Muscle layer of colon (tissue), 2 donors: ENCODE measurements around the gene KLHL40.

Experiments
- H3K27ac ChIP-seq: one replicate; pipeline ENCODE4 v1.7.0; 2013; ENCODE audit warnings: low read depth, mild to moderate bottlenecking, low read length, moderate library complexity
- H3K27me3 ChIP-seq, 2 donors: one replicate each; pipeline ENCODE4 v1.7.0; 2013; ENCODE audit warnings: low read length in 2 of 2, mild to moderate bottlenecking in 2 of 2; ENCODE audit not compliant: insufficient read depth in 2 of 2, control insufficient read depth in 1 of 2
- H3K36me3 ChIP-seq: one replicate; pipeline ENCODE4 v1.7.0; 2013; ENCODE audit warnings: mild to moderate bottlenecking, low read length; ENCODE audit not compliant: insufficient read depth
- H3K4me1 ChIP-seq: one replicate; pipeline ENCODE4 v1.7.0; 2013; ENCODE audit warnings: mild to moderate bottlenecking, low read length; ENCODE audit not compliant: insufficient read depth
- H3K4me3 ChIP-seq, 2 donors: one replicate each; pipeline ENCODE4 v1.7.0; 2013; ENCODE audit warnings: low read length in 2 of 2, low read depth in 1 of 2, mild to moderate bottlenecking in 1 of 2, moderate library complexity in 1 of 2
- H3K9ac ChIP-seq: one replicate; pipeline ENCODE4 v1.7.0; 2013; ENCODE audit warnings: low read length
- H3K9me3 ChIP-seq: one replicate; pipeline ENCODE4 v1.7.0; 2013; ENCODE audit warnings: mild to moderate bottlenecking, low read length
- donor health status: abdominal sarcoma.
- donor health status: Adenocarcinoma of cecum.

Gene KLHL40

GRCh38 chr3:42678447-42678846, 6.9 kb upstream of the KLHL40 start:
- Histone ChIP-seq H3K4me3 (no peak overlapping the region), H3K4me1 (no peaks in the 10 kb centered on the region), H3K27ac (no peak overlapping the region), H3K9me3 (no peaks in the 10 kb centered on the region), H3K27me3 (no peaks in the 10 kb centered on the region), H3K9ac (no peak overlapping the region), H3K36me3 (no peaks in the 10 kb centered on the region)

- Histone ChIP-seq H3K36me3 (no peaks in the 10 kb centered on the region), H3K9me3 (no peaks in the 10 kb centered on the region), H3K27ac (no peak overlapping the region), H3K4me3 (no peak overlapping the region), H3K9ac (no peak overlapping the region), H3K27me3 (no peaks in the 10 kb centered on the region), H3K4me1 (peaks cover 8% of the 10 kb centered on the region)
Observed at GRCh38 chr3:42680271-42680670, 5.1 kb upstream of the KLHL40 start.

GRCh38 chr3:42680806-42681205, 4.5 kb upstream of the KLHL40 start:
- Histone ChIP-seq H3K27ac (no peak overlapping the region), H3K9me3 (no peaks in the 10 kb centered on the region), H3K27me3 (no peaks in the 10 kb centered on the region), H3K4me3 (no peak overlapping the region), H3K36me3 (no peaks in the 10 kb centered on the region), H3K4me1 (peaks cover 8% of the 10 kb centered on the region), H3K9ac (no peak overlapping the region)

- Histone ChIP-seq H3K9ac (no peak overlapping the region), H3K27ac (no peak overlapping the region), H3K9me3 (no peaks in the 10 kb centered on the region), H3K36me3 (no peaks in the 10 kb centered on the region), H3K4me1 (peaks cover 8% of the 10 kb centered on the region), H3K27me3 (peaks cover 0 to 7% of the 10 kb centered on the region in 2 donors), H3K4me3 (no peak overlapping the region)
Observed at GRCh38 chr3:42681361-42682038, 3.8 kb upstream of the KLHL40 start.

GRCh38 chr3:42682301-42683070, 2.9 kb upstream of the KLHL40 start:
- no peaks in the 10 kb centered on the region for H3K36me3 ChIP-seq
- no peaks in the 10 kb centered on the region for H3K9me3 ChIP-seq
- H3K27ac ChIP-seq, result no peak overlapping the region
- no peak overlapping the region for H3K4me3 ChIP-seq
- H3K4me1 ChIP-seq, result peaks cover 8% of the 10 kb centered on the region
- peaks cover 0 to 9% of the 10 kb centered on the region in 2 donors for H3K27me3 ChIP-seq
- H3K9ac ChIP-seq, result no peak overlapping the region

- H3K4me3 ChIP-seq, result no peak overlapping the region
- H3K9ac ChIP-seq, result no peak overlapping the region
- H3K9me3 ChIP-seq, result no peaks in the 10 kb centered on the region
- H3K27ac ChIP-seq, result no peak overlapping the region
- H3K27me3 ChIP-seq, result peaks cover 0 to 12% of the 10 kb centered on the region in 2 donors
- H3K4me1 ChIP-seq, result peaks cover 8% of the 10 kb centered on the region
- H3K36me3 ChIP-seq, result no peaks in the 10 kb centered on the region
Observed at GRCh38 chr3:42683875-42684598, 1.3 kb upstream of the KLHL40 start.

- H3K4me3 ChIP-seq, result no peak overlapping the region
- H3K27ac ChIP-seq, result no peak overlapping the region
- H3K9ac ChIP-seq, result no peak overlapping the region
- no peaks in the 10 kb centered on the region for H3K9me3 ChIP-seq
- H3K4me1 ChIP-seq, result peaks cover 8% of the 10 kb centered on the region
- no peaks in the 10 kb centered on the region for H3K36me3 ChIP-seq
- peaks cover 0 to 12% of the 10 kb centered on the region in 2 donors for H3K27me3 ChIP-seq
Observed at GRCh38 chr3:42684632-42685362, 540 bp upstream of the KLHL40 start.

- H3K4me1 ChIP-seq, result peaks cover 8% of the 10 kb centered on the region
Observed at GRCh38 chr3:42685891-42686820, 819 bp downstream of the KLHL40 start.

GRCh38 chr3:42686832-42687650, 1.7 kb downstream of the KLHL40 start:
- Histone ChIP-seq H3K9ac (no peak overlapping the region), H3K36me3 (no peaks in the 10 kb centered on the region), H3K27ac (no peak overlapping the region), H3K4me1 (peaks cover 8% of the 10 kb centered on the region), H3K27me3 (peaks cover 0 to 12% of the 10 kb centered on the region in 2 donors), H3K9me3 (no peaks in the 10 kb centered on the region), H3K4me3 (no peak overlapping the region)

More at GRCh38 chr3:42685891-42686820, 819 bp downstream of the KLHL40 start:
- H3K36me3 ChIP-seq, result no peaks in the 10 kb centered on the region
- no peak overlapping the region for H3K27ac ChIP-seq
- peaks cover 0 to 12% of the 10 kb centered on the region in 2 donors for H3K27me3 ChIP-seq
- H3K9ac ChIP-seq, result no peak overlapping the region
- H3K9me3 ChIP-seq, result no peaks in the 10 kb centered on the region
- H3K4me3 ChIP-seq, result peak overlapping the region in 1 of 2 donors; percentile 14

GRCh38 chr3:42688016-42688415, 2.7 kb downstream of the KLHL40 start:
- no peak overlapping the region for H3K27ac ChIP-seq
- no peak overlapping the region for H3K9ac ChIP-seq
- no peaks in the 10 kb centered on the region for H3K9me3 ChIP-seq
- H3K4me1 ChIP-seq, result peaks cover 8% of the 10 kb centered on the region
- peaks cover 0 to 12% of the 10 kb centered on the region in 2 donors for H3K27me3 ChIP-seq
- H3K4me3 ChIP-seq, result no peak overlapping the region
- H3K36me3 ChIP-seq, result no peaks in the 10 kb centered on the region
